GM19395 (cell line): ENCODE results near the gene MAP3K7CL.

Experiments
- ATAC-seq: cut with Tn5 transposase; IDR thresholded peaks from one replicate; pipeline ENCODE4 v1.9.1; 2021; ENCODE audit warnings: mild to moderate bottlenecking, moderate library complexity; ENCODE audit not compliant: unreplicated experiment

The MAP3K7CL gene

GRCh38 chr21:29224006-29224405, 93.6 kb downstream of the MAP3K7CL start:
- ATAC-seq = no peak
